HepG2 (cell line): ENCODE results near the gene CIAO2A. TPM values are rescaled to one million over a fixed set of nuclear protein-coding genes. Genes with fewer than 3 reads are reported as not detected.
A peak's percentile ranks its signal among the peaks of the same experiment; 100 is the strongest.

Experiments
- AGO1 ChIP-seq: fragments of 200-400 bp; formaldehyde crosslinking; IDR thresholded peaks from 2 replicates; pipeline ENCODE4 v1.6.1; 2017; ENCODE audit warnings: mild to moderate bottlenecking, low read depth, low read length, moderate library complexity; ENCODE audit not compliant: poor library complexity, severe bottlenecking
- HHEX ChIP-seq: IDR thresholded peaks from 2 replicates; pipeline ENCODE4 v1.6.1; 2016; ENCODE audit warnings: control low read depth
- HMG20A ChIP-seq: IDR thresholded peaks from 2 replicates; pipeline ENCODE4 v1.6.1; 2016; ENCODE audit warnings: borderline replicate concordance
- HMGA1 ChIP-seq: sonication (generic); formaldehyde crosslinking; conservative IDR thresholded peaks from 2 replicates; pipeline ENCODE4 v1.4.0; 2020; ENCODE audit warnings: missing genetic modification reagents
- MAF1 ChIP-seq: sonication (generic); formaldehyde crosslinking; IDR thresholded peaks from 2 replicates; pipeline ENCODE4 v1.5.0; 2020; ENCODE audit warnings: missing genetic modification reagents, borderline replicate concordance
- ONECUT2 ChIP-seq: sonication (generic); formaldehyde crosslinking; IDR thresholded peaks from 2 replicates; pipeline ENCODE4 v1.4.0; 2020; ENCODE audit warnings: missing genetic modification reagents
- SKI ChIP-seq: fragments of 450-650 bp; IDR thresholded peaks from one replicate; pipeline ENCODE4 v1.6.1; 2018; ENCODE audit warnings: mild to moderate bottlenecking; ENCODE audit not compliant: partially characterized antibody
- TBX2 ChIP-seq: sonication (generic); formaldehyde crosslinking; IDR thresholded peaks from 2 replicates; pipeline ENCODE4 v1.5.0; 2020; ENCODE audit warnings: missing genetic modification reagents, mild to moderate bottlenecking, borderline replicate concordance
- TGIF2 ChIP-seq: IDR thresholded peaks from 2 replicates; pipeline ENCODE4 v1.6.1; 2016; ENCODE audit warnings: control low read depth, missing compliant biosample characterization
- TRIM22 ChIP-seq: fragments of 450-650 bp; IDR thresholded peaks from 2 replicates; pipeline ENCODE4 v1.6.1; 2017
- ZBTB3 ChIP-seq: sonication (generic); formaldehyde crosslinking; IDR thresholded peaks from 2 replicates; pipeline ENCODE4 v1.4.0; 2020; ENCODE audit warnings: low read depth, mild to moderate bottlenecking, moderate library complexity, missing genetic modification reagents, borderline replicate concordance
- ZNF18 ChIP-seq: sonication (generic); formaldehyde crosslinking; IDR thresholded peaks from 2 replicates; pipeline ENCODE4 v1.8.0; 2022; ENCODE audit warnings: mild to moderate bottlenecking, missing genetic modification reagents; ENCODE audit not compliant: insufficient replicate concordance
- ZNF24 ChIP-seq: fragments of 450-650 bp; IDR thresholded peaks from 2 replicates; pipeline ENCODE4 v1.6.1; 2017; ENCODE audit warnings: antibody characterized with exemption, mild to moderate bottlenecking
- ZSCAN9 ChIP-seq: IDR thresholded peaks from 2 replicates; pipeline ENCODE4 v1.6.1; 2016; ENCODE audit warnings: borderline replicate concordance
- polyA plus RNA-seq, 8 experiments: library from polyadenylated mRNA; depleted of rRNA in 3 of 8; stranded (reverse) in 7 of 8; unstranded in 1 of 8; fragments of >200 nt; fragmentation: Illumina TruSeq in 4 of 8; extraction: Trizol in 4 of 8; gene quantifications; 2 replicates each; pipeline versions ENCODE4 v1.2.1 to v1.2.3, GENCODE V29; 2011 to 2016; ENCODE audit warnings: low read depth in 4 of 8, missing spikeins in 1 of 8, mixed read lengths in 1 of 8; ENCODE audit not compliant: insufficient read depth in 1 of 8
- total RNA-seq, 5 experiments: library from RNA; depleted of rRNA; stranded (reverse); fragments of >200 nt; fragmentation: Illumina TruSeq; extraction: Trizol; gene quantifications; 2 replicates each; pipeline ENCODE4 v1.2.3, GENCODE V29; 2016; ENCODE audit warnings: low read depth in 1 of 5
- TF ChIP-seq, protein P1 (sequence below): sonication (generic); formaldehyde crosslinking; IDR thresholded peaks from 2 replicates; pipeline ENCODE4 v1.8.1; 2023; ENCODE audit warnings: mild to moderate bottlenecking, missing genetic modification reagents
- TF ChIP-seq, protein P2 (sequence below), 2 experiments: fragments of 450-650 bp in 1 of 2; sonication (generic) in 1 of 2; formaldehyde crosslinking in 1 of 2; IDR thresholded peaks; 2 replicates each; pipeline versions ENCODE4 v1.6.1 to v1.8.0; 2016 to 2022; ENCODE audit warnings: antibody characterized with exemption in 1 of 2, mild to moderate bottlenecking in 1 of 2, missing genetic modification reagents in 1 of 2
- TF ChIP-seq, protein P3 (sequence below): IDR thresholded peaks from 2 replicates; pipeline ENCODE4 v1.6.1; 2018; ENCODE audit warnings: missing genetic modification reagents

Gene CIAO2A
- total and polyA plus RNA-seq, 2 of the 13 experiments (the other 11 are each of a cell fraction or from before 2014, with no cell fraction given), result 83.0 to 100 TPM

- peak; percentile 79 for TF ChIP-seq ONECUT2 (CRISPR knock-in tag)
- TF ChIP-seq MAF1 (CRISPR knock-in tag), result no peak
- peak; percentile 92 for TF ChIP-seq HHEX
- TF ChIP-seq, protein P1, sequence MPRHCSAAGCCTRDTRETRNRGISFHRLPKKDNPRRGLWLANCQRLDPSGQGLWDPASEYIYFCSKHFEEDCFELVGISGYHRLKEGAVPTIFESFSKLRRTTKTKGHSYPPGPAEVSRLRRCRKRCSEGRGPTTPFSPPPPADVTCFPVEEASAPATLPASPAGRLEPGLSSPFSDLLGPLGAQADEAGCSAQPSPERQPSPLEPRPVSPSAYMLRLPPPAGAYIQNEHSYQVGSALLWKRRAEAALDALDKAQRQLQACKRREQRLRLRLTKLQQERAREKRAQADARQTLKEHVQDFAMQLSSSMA (CRISPR knock-in tag), result no peak
- no peak for TF ChIP-seq TRIM22
- TF ChIP-seq ZNF24, result no peak
- TF ChIP-seq SKI, result peak; percentile 97
- TF ChIP-seq AGO1, result no peak
- TF ChIP-seq TBX2 (CRISPR knock-in tag), result peak; percentile 76
- TF ChIP-seq HMG20A (CRISPR knock-in tag), result peak; percentile 96
- TF ChIP-seq ZSCAN9 (CRISPR knock-in tag), result peak; percentile 59; the same call in 1 of the 2 replicates
- no peak for TF ChIP-seq TGIF2 (CRISPR knock-in tag)
- no peak for TF ChIP-seq HMGA1
- TF ChIP-seq, protein P2, sequence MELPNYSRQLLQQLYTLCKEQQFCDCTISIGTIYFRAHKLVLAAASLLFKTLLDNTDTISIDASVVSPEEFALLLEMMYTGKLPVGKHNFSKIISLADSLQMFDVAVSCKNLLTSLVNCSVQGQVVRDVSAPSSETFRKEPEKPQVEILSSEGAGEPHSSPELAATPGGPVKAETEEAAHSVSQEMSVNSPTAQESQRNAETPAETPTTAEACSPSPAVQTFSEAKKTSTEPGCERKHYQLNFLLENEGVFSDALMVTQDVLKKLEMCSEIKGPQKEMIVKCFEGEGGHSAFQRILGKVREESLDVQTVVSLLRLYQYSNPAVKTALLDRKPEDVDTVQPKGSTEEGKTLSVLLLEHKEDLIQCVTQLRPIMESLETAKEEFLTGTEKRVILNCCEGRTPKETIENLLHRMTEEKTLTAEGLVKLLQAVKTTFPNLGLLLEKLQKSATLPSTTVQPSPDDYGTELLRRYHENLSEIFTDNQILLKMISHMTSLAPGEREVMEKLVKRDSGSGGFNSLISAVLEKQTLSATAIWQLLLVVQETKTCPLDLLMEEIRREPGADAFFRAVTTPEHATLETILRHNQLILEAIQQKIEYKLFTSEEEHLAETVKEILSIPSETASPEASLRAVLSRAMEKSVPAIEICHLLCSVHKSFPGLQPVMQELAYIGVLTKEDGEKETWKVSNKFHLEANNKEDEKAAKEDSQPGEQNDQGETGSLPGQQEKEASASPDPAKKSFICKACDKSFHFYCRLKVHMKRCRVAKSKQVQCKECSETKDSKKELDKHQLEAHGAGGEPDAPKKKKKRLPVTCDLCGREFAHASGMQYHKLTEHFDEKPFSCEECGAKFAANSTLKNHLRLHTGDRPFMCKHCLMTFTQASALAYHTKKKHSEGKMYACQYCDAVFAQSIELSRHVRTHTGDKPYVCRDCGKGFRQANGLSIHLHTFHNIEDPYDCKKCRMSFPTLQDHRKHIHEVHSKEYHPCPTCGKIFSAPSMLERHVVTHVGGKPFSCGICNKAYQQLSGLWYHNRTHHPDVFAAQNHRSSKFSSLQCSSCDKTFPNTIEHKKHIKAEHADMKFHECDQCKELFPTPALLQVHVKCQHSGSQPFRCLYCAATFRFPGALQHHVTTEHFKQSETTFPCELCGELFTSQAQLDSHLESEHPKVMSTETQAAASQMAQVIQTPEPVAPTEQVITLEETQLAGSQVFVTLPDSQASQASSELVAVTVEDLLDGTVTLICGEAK (IDR thresholded peaks at IDR 0.05), result no peak
- TF ChIP-seq, protein P2 (CRISPR knock-in tag; IDR thresholded peaks at IDR 0.05), result no peak
- TF ChIP-seq ZBTB3, result no peak
- TF ChIP-seq, protein P3, sequence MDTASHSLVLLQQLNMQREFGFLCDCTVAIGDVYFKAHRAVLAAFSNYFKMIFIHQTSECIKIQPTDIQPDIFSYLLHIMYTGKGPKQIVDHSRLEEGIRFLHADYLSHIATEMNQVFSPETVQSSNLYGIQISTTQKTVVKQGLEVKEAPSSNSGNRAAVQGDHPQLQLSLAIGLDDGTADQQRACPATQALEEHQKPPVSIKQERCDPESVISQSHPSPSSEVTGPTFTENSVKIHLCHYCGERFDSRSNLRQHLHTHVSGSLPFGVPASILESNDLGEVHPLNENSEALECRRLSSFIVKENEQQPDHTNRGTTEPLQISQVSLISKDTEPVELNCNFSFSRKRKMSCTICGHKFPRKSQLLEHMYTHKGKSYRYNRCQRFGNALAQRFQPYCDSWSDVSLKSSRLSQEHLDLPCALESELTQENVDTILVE, result peak; percentile 89
- no peak for TF ChIP-seq ZNF18 (CRISPR knock-in tag)
Measured at GRCh38 chr15:64072812-64073211, 20.8 kb downstream of the CIAO2A start (continued).
